GM11168 (cell line): ENCODE results near the gene CBX8.

Source experiments
- in situ Hi-C: fragments of 300-500 bp; cut with MboI; formaldehyde crosslinking; loops from one replicate; pipeline ENCODE4 v1.12.0; 2022; ENCODE audit warnings: low sequenced_read_pairs; ENCODE audit not compliant: unreplicated experiment

The CBX8 gene

DNA sequence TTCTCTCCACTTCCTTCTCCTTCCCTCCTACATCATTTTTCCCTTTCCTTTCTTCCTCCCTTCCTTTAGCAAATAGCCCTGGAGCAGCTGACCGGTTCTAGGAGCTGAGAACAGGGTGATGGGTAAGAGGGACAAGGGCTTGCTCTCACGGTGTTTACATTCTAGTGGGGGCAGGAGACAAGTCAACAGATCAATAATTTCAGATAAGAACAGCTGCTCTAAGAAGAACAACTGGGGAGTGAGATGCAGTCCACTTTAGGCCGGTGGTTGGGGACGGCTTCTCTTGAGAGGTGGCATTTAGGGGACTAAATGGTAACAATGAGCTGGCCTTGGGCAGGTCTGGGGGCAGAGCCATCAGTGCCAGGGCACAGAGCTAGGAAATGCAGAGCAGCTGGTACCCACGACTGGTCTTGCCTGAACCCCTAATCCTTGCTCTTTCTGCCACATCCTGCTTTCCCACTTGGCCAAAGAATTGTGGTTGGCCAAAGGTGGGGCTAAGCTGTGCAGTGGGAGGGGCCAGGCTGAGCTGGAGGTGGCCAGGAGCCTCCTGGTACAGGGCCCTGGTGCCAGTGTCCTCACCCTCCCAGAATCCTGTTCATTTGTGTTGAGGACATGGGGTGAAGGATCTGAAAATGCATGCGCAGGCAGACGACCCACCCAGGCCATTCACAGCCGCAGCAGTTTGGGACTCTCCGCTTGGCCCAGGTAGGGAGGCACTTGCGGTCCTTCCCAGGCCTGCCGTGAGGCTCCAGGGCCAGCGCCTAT lies 24.6 kb upstream of the CBX8 start:
- in situ Hi-C loops: no loop called here

DNA sequence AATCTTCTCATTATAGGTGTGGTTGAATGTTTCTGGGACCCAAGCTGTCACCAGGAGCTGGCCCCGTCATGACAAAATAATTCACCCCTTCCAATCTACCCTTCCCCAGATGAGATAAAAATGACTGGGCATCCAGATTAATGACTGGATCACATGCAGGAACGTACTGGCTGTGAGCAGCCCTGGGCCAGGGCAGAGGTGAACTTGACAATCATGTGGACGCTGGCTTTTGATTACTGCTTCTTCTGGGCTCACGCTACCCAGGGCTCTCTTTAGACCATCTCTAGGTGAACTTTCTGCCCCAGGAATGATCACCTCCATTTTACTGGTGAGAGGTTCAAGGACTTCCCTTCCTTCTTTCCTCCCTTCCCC lies 24.1 kb upstream of the CBX8 start:
- in situ Hi-C loops: no loop called here

GRCh38 chr17:79819534-79820276 lies 22.8 kb upstream of the CBX8 start:
- in situ Hi-C loops: no loop called here

- in situ Hi-C loops: no loop called here
Observed at GRCh38 chr17:79819085-79819484, 22.2 kb upstream of the CBX8 start.

GRCh38 chr17:79818026-79818758 lies 21.3 kb upstream of the CBX8 start:
- in situ Hi-C loops: no loop called here

DNA sequence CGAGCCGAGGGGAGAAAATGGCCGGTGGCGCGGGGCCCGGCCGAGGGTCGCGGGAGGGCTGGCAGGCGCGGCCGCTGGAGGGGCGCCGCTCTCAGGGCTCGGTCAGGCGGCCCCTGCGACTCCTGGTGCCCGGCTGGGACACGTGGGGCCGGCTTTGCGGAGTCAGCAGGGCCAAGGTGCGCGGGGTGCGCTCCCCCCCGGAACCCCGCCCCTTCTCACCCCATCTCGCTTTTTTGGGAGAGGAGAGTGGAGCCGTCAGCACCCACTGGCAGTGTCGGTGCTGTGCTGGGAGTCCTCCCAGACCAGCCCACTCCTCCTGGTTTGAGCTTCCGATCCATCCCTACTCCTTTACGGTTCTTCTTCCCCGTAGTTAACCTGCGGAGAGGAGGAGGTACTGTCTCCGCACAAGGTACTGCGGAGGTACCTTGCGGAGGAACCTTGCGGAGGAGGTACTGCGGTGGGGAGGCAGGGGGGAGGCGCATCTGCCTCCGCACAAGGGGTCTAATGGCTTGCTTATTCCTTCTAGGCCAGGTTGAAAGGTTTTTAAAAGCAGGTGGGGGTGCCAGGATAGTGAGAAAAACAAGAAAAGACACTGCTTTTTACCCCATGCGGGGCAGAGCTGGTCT lies 19.1 kb upstream of the CBX8 start:
- in situ Hi-C loops: no loop called here

GRCh38 chr17:79814974-79815835 lies 18.3 kb upstream of the CBX8 start:
- in situ Hi-C loops: no loop called here

GRCh38 chr17:79814127-79814973 lies 17.5 kb upstream of the CBX8 start:
- in situ Hi-C loops: no loop called here

DNA sequence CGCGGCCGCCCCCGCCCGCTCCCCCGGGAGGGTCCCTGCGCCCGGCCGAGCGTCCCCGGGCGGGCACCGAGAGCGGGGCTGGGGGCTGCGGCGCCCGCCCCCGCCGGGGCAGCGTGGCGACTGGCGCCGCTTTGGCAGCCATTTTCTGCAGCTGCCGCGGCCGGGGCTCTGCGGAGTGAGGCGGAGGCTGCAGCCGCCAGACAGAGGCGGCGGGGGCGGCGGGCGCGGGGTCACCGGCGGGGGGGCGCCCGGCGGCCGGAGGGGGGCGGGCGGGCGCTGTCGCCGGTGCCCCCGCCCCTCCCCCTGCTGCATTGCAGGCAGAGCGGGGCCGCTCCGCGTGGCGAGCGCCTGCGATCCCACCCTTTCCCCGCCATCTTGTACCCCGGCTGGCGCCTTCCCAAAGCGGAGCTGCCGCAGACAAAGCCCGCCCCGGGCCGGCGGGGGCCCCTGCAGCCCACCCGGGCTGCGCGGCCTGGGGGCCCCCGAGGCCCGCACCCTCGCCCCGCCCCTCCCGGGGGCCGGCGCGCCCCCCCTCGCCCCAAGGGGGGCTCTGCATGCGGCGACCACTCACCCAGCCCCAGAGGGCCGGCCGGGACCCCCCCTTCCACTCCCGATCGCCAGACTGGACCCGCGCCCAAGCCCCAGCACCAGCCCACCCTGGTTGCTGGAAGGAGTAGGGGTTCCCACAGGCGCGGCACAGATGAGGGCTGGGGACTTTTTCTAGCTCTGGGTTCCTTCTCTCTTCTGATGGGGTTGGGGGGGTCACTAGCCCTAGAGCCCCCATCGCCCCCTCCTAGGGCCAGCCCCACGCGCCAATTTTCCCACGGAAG lies 16.6 kb upstream of the CBX8 start:
- in situ Hi-C loops: no loop called here

DNA sequence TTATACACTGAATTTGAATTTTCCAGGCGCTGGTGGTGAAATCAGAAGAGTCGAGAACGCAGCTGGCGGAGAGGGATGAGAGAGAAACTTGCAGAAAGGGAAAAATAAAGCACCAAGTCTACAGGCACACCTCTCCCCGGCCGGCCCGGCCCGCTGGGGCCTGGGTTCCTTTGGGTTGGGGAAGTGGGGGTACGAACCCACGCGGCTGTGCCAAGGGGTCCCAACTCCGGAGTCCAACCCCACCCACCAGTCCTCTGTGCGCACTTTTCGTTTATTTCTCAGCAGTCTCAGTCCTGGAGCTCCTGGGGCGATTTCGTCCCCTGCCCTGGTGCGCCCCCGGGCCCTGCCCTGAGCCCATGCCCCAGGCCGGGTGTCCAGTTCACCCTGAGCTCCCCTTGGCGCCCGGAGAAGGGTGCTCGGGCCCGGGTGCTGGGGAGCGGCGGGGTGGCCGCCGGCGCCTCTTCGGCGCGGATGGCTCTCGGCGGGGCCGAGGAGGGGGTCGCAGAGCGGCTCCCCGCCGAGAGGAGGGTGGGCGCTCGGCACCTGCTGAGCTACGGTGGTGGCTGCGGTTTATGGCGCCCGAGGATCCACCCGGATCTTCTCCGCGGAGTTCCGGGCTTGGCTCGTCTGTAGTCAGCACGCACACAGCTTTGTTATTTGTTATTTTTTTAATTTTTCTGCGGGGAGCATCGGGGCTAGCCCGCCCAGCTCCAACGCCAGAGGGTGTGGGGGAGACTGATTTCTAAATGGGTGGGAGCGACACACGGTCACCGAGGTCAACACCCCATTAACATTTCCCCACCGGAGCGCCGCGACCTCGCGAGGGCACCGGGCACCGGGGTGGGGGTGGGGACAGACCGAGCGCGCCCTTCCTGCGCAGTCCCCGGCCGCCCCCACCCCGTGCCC lies 15.7 kb upstream of the CBX8 start:
- in situ Hi-C loops: no loop called here

DNA sequence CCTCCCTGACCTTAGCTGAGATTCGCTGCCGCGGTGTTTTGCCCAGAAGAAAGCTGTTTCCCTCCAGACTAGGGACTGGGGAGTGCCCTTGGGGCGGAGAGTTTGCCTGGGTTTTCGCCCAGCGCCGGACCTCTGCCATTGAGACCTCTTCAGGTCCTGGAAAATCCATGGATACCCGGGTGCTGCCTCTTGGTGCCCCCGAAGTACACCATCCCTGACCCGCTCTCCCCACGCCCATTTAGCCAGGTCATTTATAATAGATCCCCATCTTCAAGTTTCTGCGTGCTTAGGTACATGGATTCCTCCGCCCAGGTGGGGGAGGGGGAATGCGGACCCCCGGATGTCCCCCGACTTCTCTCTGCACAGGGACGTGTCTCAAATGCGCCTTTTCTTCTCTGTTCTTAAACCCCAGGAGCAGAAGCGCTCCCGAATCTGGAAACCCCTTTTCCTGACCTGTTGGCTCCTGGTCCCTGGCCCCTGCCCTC lies 15.0 kb upstream of the CBX8 start:
- in situ Hi-C loops: no loop called here

DNA sequence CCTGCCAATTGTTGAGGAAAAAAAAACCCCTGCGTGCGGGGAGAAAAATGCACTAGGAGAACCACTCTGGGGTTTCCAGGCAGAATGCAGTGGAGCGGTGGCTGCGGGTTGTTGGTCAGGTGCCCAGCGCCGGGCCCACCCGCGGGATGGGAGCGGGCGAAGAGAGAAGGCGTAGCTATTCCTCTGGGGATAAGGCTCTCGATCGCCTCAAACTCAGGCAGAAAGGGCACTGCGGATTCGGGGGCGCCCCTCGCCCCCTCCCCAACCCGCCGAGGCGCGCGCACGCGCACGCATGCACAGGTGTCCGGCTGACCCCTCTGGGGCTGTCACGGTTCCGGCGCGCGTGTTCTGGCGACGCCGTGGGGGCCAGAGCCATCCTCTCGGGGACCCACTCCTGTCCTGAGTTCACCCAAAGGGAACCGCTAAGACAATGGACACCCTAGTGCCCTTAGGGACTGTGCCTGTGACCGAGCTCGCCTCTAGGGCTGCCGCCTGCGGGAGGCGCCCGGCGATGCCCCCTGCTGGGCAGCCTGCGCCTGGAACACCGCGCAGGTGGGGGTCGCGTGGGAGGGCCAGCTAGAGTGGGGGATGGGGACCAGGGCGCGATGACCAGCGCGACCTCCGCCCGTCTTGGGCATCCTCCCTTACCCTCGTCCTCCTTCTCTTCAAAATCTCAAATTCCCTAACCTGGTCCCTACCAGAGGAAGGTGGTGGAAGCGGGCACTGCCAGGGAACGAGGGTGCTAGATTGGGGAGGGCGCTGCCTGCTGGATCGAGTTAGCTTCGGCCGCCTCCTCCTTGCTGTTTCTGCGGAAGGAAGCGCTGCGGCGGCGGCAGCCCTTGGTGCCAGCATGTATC lies 14.4 kb upstream of the CBX8 start:
- in situ Hi-C loops: no loop called here

DNA sequence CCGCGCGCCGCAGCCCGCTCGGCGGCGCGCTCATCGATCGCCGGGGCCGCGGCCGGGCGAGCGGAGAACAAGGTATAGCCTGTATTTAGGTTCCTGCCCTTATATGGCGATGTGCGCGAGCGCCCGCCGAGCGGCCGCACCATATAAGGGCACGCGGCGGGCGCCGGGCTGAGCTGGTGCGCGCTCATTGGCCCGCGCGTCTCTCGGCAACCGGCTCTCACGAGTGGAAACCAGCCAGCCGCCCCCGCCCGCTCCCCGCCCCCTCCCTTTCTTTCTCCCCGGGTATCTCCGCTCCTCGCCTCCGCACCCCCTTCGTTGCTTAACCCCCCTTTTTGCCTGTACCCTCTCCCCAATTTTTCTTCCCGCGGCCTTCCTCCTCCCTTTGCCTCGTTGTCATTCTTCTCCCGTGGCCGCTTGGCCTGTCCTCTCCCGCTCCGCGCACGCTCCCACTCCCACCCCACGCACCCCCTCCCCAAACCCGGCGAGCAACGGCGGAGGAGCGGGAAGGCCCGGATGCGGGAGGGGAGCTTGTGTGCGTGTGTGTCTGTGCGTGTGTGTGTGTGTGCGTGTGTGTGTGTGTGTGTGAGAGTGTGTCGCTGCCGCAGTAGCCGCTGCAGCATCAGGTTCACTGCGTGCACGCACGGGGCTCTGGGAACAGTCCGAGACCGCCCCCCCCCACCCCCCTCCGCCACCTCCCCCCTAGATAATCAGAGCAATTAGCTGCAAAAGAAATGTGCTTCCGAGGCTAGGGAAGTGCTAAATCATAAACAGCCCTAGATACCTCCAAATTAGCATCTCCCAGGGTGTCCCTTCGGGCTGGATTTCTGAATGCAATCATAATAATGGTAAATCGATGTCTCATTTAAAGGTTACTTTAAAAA lies 13.5 kb upstream of the CBX8 start:
- in situ Hi-C loops: no loop called here

GRCh38 chr17:79809530-79810129 lies 12.8 kb upstream of the CBX8 start:
- in situ Hi-C loops: loop anchor here (5.0 kb wide), 1 partner anchor 38 kb away; no protein-coding TSS in a partner anchor
